OCI-LY7 (cell line): ENCODE measurements around the gene FGFRL1.

Source experiments
- CTCF ChIP-seq: fragments of 200-600 bp; sonication (generic); conservative IDR thresholded peaks from 2 replicates; pipeline ENCODE4 v1.5.1; 2014; ENCODE audit warnings: mild to moderate bottlenecking, antibody characterized with exemption, low read length, moderate library complexity, mixed read lengths
- EZH2phosphoT487 ChIP-seq: fragments of 200-600 bp; sonication (generic); IDR thresholded peaks from 2 replicates; pipeline ENCODE4 v1.6.1; 2018; ENCODE audit warnings: low read depth, borderline replicate concordance, mild to moderate bottlenecking, mixed run types, antibody characterized with exemption, low read length, moderate library complexity, mixed read lengths

GRCh38 chr4:1061056-1061700 lies 49.8 kb downstream of the FGFRL1 start:
- no peak for TF ChIP-seq CTCF
- no peak for TF ChIP-seq EZH2phosphoT487
